Effector memory CD4-positive, alpha-beta T cell (primary cell): Measurements from ENCODE around the gene IKBKG.

Experiments used
- DNase-seq, 3 donors: peaks; one replicate each; pipeline ENCODE4 v3.0.0-alpha.2; 2020
- H3K27ac ChIP-seq: 2 replicates; pipeline ENCODE4 v1.7.0; 2013; ENCODE audit warnings: mild to moderate bottlenecking, low read length, moderate library complexity; ENCODE audit not compliant: insufficient read depth, poor library complexity, severe bottlenecking
- H3K27me3 ChIP-seq: replicated peaks from 2 replicates; pipeline ENCODE4 v1.7.0; 2013; ENCODE audit warnings: mild to moderate bottlenecking, low read length; ENCODE audit not compliant: insufficient read depth, control insufficient read depth, poor library complexity, severe bottlenecking
- H3K36me3 ChIP-seq: 2 replicates; pipeline ENCODE4 v1.7.0; 2013; ENCODE audit warnings: mild to moderate bottlenecking, low read length, moderate library complexity; ENCODE audit not compliant: control insufficient read depth, insufficient read depth
- H3K4me1 ChIP-seq: 2 replicates; pipeline ENCODE4 v1.7.0; 2013; ENCODE audit warnings: low read length, mild to moderate bottlenecking; ENCODE audit not compliant: control insufficient read depth, insufficient read depth, poor library complexity, severe bottlenecking
- H3K4me3 ChIP-seq: 2 replicates; pipeline ENCODE4 v1.7.0; 2013; ENCODE audit warnings: low read length, low read depth, mild to moderate bottlenecking; ENCODE audit not compliant: insufficient read depth, poor library complexity, severe bottlenecking
- H3K9me3 ChIP-seq: 2 replicates; pipeline ENCODE4 v1.7.0; 2013; ENCODE audit warnings: mild to moderate bottlenecking, low read length, moderate library complexity; ENCODE audit not compliant: control insufficient read depth

The IKBKG gene

GRCh38 chrX:154511761-154512160, 35.7 kb upstream of the IKBKG start:
- Histone ChIP-seq H3K4me1 (no peaks in the 10 kb centered on the region), H3K36me3 (no peaks in the 10 kb centered on the region), H3K27ac (peak overlapping the region; percentile 32), H3K4me3 (no peak overlapping the region), H3K27me3 (no peaks in the 10 kb centered on the region), H3K9me3 (no peaks in the 10 kb centered on the region)
- DNase-seq: no peak

- H3K4me3 ChIP-seq: no peak overlapping the region
- H3K27me3 ChIP-seq: no peaks in the 10 kb centered on the region
- H3K9me3 ChIP-seq: no peaks in the 10 kb centered on the region
Measured at GRCh38 chrX:154512879-154513553, 34.4 kb upstream of the IKBKG start.

GRCh38 chrX:154513716-154514115, 33.7 kb upstream of the IKBKG start:
- H3K4me1 ChIP-seq: no peaks in the 10 kb centered on the region
- no peak for DNase-seq
- H3K9me3 ChIP-seq: no peaks in the 10 kb centered on the region
- no peak overlapping the region for H3K4me3 ChIP-seq
- no peaks in the 10 kb centered on the region for H3K27me3 ChIP-seq
- H3K27ac ChIP-seq: no peak overlapping the region
- no peaks in the 10 kb centered on the region for H3K36me3 ChIP-seq

More at GRCh38 chrX:154512879-154513553, 34.4 kb upstream of the IKBKG start:
- Histone ChIP-seq H3K36me3 (no peaks in the 10 kb centered on the region), H3K27ac (no peak overlapping the region), H3K4me1 (no peaks in the 10 kb centered on the region)
- DNase-seq: no peak

GRCh38 chrX:154515090-154515965, 32.1 kb upstream of the IKBKG start:
- no peaks in the 10 kb centered on the region for H3K27me3 ChIP-seq
- DNase-seq: peak in 1 of 3 donors; percentile 7

GRCh38 chrX:154515966-154516655, 31.3 kb upstream of the IKBKG start, which contains the start of gene FAM3A:
TSS of gene FAM3A (minus strand) at chrX:154516232. CDS start at chrX:154515772, 460 bp downstream.
- H3K27ac ChIP-seq: peak within 1 kb of the TSS; percentile 83
- H3K36me3 ChIP-seq: no peaks in the 10 kb centered on the region
- peak; percentile 87 to 89 (median 87) for DNase-seq
- no peaks in the 10 kb centered on the region for H3K9me3 ChIP-seq
- H3K4me3 ChIP-seq: peak within 1 kb of the TSS; percentile 67
- H3K4me1 ChIP-seq: no peaks in the 10 kb centered on the region
- no peaks in the 10 kb centered on the region for H3K27me3 ChIP-seq

More at GRCh38 chrX:154515090-154515965, 32.1 kb upstream of the IKBKG start:
- Histone ChIP-seq H3K36me3 (no peaks in the 10 kb centered on the region), H3K4me1 (no peaks in the 10 kb centered on the region), H3K27ac (peak overlapping the region; percentile 83), H3K4me3 (peak overlapping the region; percentile 67), H3K9me3 (no peaks in the 10 kb centered on the region)

- Histone ChIP-seq H3K9me3 (no peaks in the 10 kb centered on the region), H3K27me3 (no peaks in the 10 kb centered on the region), H3K4me1 (no peaks in the 10 kb centered on the region), H3K4me3 (peak overlapping the region; percentile 40), H3K27ac (peak overlapping the region; percentile 60), H3K36me3 (no peaks in the 10 kb centered on the region)
- peak in 1 of 3 donors; percentile 2 for DNase-seq
Measured at GRCh38 chrX:154516656-154517100, 30.7 kb upstream of the IKBKG start.

GRCh38 chrX:154517101-154517781, 30.2 kb upstream of the IKBKG start:
- no peak overlapping the region for H3K4me3 ChIP-seq
- no peak overlapping the region for H3K27ac ChIP-seq
- no peaks in the 10 kb centered on the region for H3K27me3 ChIP-seq
- DNase-seq: no peak
- no peaks in the 10 kb centered on the region for H3K4me1 ChIP-seq
- H3K9me3 ChIP-seq: no peaks in the 10 kb centered on the region
- H3K36me3 ChIP-seq: no peaks in the 10 kb centered on the region

GRCh38 chrX:154519389-154519788, 28.0 kb upstream of the IKBKG start:
- Histone ChIP-seq H3K27me3 (no peaks in the 10 kb centered on the region), H3K27ac (no peak overlapping the region), H3K4me3 (no peak overlapping the region), H3K9me3 (no peaks in the 10 kb centered on the region), H3K4me1 (no peaks in the 10 kb centered on the region), H3K36me3 (no peaks in the 10 kb centered on the region)
- no peak for DNase-seq

- H3K36me3 ChIP-seq: no peaks in the 10 kb centered on the region
- DNase-seq: no peak
- H3K27me3 ChIP-seq: no peaks in the 10 kb centered on the region
- H3K4me1 ChIP-seq: no peaks in the 10 kb centered on the region
- no peak overlapping the region for H3K27ac ChIP-seq
- H3K4me3 ChIP-seq: no peak overlapping the region
- H3K9me3 ChIP-seq: no peaks in the 10 kb centered on the region
Measured at GRCh38 chrX:154525606-154526490, 21.6 kb upstream of the IKBKG start.
